Gastroesophageal sphincter (tissue), 3 donors: Measurements from ENCODE around the gene REPS2.
"Not testable (repeated sequence)": the region's sequence is repeated elsewhere in the genome, so short reads cannot be mapped to it uniquely, and the experiment has no call there.

Source experiments
- EP300 ChIP-seq: sonication (generic); formaldehyde crosslinking; IDR thresholded peaks from one replicate; pipeline ENCODE4 v1.6.1; 2017; ENCODE audit warnings: antibody characterized with exemption, mild to moderate bottlenecking
- TF ChIP-seq, protein P1 (sequence below), 4 experiments: fragments of 200-600 bp in 2 of 4; fragments of 450-650 bp in 2 of 4; sonication (generic) in 1 of 4; IDR thresholded peaks; one replicate each; pipeline ENCODE4 v1.5.1; 2017 to 2019; ENCODE audit warnings: antibody characterized with exemption in 4 of 4, mild to moderate bottlenecking in 2 of 4, moderate library complexity in 2 of 4

- TF ChIP-seq, protein P1, sequence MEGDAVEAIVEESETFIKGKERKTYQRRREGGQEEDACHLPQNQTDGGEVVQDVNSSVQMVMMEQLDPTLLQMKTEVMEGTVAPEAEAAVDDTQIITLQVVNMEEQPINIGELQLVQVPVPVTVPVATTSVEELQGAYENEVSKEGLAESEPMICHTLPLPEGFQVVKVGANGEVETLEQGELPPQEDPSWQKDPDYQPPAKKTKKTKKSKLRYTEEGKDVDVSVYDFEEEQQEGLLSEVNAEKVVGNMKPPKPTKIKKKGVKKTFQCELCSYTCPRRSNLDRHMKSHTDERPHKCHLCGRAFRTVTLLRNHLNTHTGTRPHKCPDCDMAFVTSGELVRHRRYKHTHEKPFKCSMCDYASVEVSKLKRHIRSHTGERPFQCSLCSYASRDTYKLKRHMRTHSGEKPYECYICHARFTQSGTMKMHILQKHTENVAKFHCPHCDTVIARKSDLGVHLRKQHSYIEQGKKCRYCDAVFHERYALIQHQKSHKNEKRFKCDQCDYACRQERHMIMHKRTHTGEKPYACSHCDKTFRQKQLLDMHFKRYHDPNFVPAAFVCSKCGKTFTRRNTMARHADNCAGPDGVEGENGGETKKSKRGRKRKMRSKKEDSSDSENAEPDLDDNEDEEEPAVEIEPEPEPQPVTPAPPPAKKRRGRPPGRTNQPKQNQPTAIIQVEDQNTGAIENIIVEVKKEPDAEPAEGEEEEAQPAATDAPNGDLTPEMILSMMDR (IDR thresholded peaks at IDR 0.05) = not testable (repeated sequence)
- not testable (repeated sequence) for TF ChIP-seq EP300
Measured at GRCh38 chrX:16964976-16965375, 18.5 kb downstream of the REPS2 start.
